AG09309 (cell line): Measurements from ENCODE around the gene MYO7B.

Experiments
- DNase-seq: peaks from one replicate; pipeline ENCODE4 v3.0.0-alpha.2; 2010; ENCODE audit warnings: low read depth
- H3K4me3 ChIP-seq: 2 replicates; pipeline ENCODE4 v1.5.1; 2011; ENCODE audit warnings: mild to moderate bottlenecking, low read depth, low read length, moderate library complexity; ENCODE audit not compliant: control insufficient read depth
- TF ChIP-seq, protein P1 (sequence below): IDR thresholded peaks from 2 replicates; pipeline ENCODE4 v1.5.1; 2011; ENCODE audit warnings: mild to moderate bottlenecking, low read depth, low read length, inconsistent platforms; ENCODE audit not compliant: insufficient read depth, control insufficient read depth; ENCODE audit errors: missing control alignments

The MYO7B gene

DNA sequence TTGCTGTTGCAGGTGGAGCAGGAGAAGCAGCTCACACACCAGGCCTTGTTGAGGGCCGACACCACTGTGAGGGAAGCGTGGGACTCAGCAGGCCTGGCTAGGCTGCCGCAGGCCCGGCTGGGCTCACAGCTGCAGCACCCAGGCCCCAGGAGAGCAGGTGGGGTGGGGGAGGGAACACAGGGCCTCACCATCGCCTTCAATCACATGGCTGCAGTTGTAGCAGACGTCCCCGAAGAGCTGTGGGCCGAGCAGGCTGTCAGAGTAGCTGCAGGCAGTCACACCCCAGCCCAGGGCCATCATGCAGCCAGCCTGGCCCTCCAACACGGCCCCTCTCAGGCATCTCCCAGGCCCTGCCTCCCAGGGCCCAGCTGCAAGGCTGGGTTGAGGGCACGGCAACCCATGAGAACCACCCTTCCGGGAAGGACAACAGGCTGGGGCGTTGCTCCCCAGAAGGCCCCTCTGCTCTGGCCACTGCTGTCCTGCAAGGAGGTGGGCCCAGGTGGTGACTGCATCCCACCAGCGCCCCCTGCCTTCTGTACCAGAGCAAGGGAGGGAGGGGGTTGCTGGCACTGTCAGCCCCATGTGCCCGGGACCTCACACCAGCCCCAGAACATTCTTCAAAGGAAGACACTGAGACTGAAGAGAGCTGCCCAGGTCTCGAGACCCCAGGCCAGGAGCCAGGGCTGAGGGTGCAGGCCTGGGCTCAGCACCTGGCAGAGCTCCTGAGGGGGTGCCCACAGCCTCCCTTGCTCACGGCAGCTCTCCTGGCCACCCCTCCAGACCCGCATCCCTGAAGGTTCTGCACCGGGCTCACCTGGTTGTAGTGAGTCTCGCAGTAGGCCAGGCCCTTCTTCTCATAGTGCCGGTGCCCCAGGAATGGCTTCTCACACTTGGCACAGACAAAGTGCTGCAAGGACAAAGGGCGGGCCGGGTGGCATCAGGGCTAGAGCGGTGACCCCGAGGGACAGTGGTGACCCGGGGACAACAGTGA is 104.9 kb downstream of the MYO7B start:
- no peak overlapping the region for H3K4me3 ChIP-seq
- DNase-seq: no peak
- TF ChIP-seq, protein P1, sequence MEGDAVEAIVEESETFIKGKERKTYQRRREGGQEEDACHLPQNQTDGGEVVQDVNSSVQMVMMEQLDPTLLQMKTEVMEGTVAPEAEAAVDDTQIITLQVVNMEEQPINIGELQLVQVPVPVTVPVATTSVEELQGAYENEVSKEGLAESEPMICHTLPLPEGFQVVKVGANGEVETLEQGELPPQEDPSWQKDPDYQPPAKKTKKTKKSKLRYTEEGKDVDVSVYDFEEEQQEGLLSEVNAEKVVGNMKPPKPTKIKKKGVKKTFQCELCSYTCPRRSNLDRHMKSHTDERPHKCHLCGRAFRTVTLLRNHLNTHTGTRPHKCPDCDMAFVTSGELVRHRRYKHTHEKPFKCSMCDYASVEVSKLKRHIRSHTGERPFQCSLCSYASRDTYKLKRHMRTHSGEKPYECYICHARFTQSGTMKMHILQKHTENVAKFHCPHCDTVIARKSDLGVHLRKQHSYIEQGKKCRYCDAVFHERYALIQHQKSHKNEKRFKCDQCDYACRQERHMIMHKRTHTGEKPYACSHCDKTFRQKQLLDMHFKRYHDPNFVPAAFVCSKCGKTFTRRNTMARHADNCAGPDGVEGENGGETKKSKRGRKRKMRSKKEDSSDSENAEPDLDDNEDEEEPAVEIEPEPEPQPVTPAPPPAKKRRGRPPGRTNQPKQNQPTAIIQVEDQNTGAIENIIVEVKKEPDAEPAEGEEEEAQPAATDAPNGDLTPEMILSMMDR: no peak

- TF ChIP-seq, protein P1: no peak
- no peak overlapping the region for H3K4me3 ChIP-seq
- DNase-seq: no peak
Measured at GRCh38 chr2:127641133-127641532, 105.7 kb downstream of the MYO7B start.

DNA sequence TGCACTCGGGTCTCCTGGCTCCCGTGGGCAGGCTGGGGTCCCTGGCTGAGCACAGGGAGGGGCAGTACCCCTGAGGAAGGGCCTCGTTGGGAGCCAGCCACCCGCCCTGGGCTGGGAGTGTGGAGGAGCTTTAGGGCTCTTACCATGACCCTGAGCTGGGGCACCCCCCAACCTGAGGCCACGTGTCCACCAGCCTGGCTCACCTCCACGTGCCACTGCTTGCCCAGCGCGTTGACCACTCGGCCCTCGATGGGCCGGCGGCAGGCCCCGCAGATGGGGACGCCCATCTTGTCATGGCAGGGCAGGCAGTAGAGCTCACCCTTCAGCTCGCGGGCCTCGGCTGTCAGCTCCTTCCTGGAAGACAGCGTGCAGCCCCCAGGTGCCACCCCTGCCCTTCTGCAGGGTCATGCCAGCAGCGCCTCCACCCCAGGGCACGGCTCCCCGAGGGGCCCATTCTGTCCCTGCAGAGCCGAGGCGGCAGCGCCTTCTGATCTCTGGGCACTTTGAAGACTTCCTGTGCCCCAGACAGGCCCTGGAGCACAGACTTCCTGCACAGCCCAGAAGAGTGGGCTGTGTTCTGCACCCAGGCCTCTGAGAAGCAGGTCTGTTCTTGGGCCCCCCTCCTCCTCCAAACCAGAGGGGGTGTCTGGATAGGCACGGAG is 106.5 kb downstream of the MYO7B start:
- TF ChIP-seq, protein P1: no peak
- no peak overlapping the region for H3K4me3 ChIP-seq
- DNase-seq: no peak

DNA sequence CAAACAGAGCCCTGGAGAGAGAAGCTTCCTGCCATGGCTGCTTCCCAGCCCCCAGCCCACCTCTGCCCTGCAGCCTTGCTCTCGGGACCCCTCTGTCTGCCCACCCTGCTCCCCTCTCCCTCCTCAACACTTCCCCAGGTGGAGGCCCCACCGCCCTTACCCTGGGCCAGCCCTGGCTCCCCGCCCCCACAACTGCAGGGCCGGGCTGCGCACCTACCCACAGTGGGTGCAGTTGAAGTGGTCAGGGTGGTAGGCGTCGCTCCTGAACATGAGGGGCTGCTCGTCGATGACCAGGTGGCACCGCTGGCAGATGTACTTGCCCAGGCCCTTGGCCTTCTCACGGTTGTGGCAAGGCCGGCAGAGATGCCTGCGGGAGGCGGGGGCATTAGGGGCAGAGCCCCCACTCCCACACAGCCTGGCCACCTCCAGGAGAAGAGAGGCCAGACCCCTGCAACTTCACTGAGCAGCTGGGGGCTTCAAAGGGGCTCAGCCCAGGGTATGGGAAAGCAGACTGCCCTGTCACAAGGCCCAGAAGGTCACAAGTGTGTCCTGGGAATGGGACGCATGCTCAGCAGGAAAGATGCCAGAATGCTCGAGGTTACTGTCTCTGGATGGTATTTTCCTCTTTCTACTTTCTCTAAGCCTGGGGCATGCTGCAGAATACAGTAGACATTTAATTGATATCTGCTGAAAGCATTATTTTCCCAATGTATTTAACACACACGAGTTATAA is 107.4 kb downstream of the MYO7B start:
- no peak for DNase-seq
- no peak overlapping the region for H3K4me3 ChIP-seq
- TF ChIP-seq, protein P1: no peak

DNA sequence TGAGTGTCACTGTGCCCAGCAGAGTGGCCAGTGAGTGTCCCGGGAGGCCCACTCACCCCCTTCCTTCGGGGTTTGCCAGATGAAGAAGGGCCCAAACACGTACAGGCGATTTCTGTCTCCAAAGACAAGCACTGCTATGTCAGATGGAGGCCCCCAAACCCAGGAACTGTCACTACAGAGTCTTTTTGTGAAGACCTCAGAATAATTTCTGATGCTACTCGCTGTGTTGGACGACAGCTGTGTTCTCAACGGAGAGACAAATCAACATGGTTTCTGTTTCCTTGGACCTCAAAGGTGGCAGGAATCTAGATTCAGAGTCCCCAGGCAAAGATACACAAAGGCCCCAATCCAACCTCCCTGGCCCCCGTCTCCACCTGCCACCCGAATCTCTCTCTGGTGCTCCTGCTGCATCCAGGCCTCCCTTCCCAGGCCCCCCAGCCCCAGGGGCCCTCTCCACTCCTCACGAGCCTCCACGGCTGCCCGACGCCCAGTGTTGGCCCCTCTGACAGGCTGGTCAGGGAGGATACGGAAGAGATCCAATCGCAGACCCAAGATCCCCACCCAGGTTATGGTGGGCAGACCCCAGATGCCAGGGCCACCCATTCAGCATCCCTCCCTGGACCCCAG is 108.1 kb downstream of the MYO7B start:
- DNase-seq: no peak
- TF ChIP-seq, protein P1: no peak
- no peak overlapping the region for H3K4me3 ChIP-seq
